Measurements from ENCODE around the gene SUSD6.

GRCh38 chr14:69606258-69607184 is 4.9 kb upstream of the SUSD6 start:
- no peak for TF ChIP-seq POLR2AphosphoS5 (IDR thresholded peaks at IDR 0.05; ENCODE audit: low read depth, low read length)
- no peak for TF ChIP-seq POLR2A (IDR thresholded peaks at IDR 0.05; ENCODE audit: low read depth, low read length)
- TF ChIP-seq POU2F2 (IDR thresholded peaks at IDR 0.05; ENCODE audit: low read depth, low read length) = no peak
- TF ChIP-seq TAF1 (IDR thresholded peaks at IDR 0.05; ENCODE audit: low read depth, low read length) = no peak
- TF ChIP-seq SPI1 (IDR thresholded peaks at IDR 0.05; ENCODE audit: low read depth, low read length) = no peak
- TF ChIP-seq PAX5 (IDR thresholded peaks at IDR 0.05; ENCODE audit: insufficient read depth, low read length, severe bottlenecking) = no peak

Data from GM12891 (cell line).